NCI-H82 (cell line): Measurements from ENCODE around the gene EDN1.
A peak's percentile ranks its signal among the peaks of the same experiment; 100 is the strongest.

Source experiments
- DNase-seq: peaks from one replicate; lab custom pipeline; 2025; lab: John Stamatoyannopoulos, UW

EDN1 gene

DNA sequence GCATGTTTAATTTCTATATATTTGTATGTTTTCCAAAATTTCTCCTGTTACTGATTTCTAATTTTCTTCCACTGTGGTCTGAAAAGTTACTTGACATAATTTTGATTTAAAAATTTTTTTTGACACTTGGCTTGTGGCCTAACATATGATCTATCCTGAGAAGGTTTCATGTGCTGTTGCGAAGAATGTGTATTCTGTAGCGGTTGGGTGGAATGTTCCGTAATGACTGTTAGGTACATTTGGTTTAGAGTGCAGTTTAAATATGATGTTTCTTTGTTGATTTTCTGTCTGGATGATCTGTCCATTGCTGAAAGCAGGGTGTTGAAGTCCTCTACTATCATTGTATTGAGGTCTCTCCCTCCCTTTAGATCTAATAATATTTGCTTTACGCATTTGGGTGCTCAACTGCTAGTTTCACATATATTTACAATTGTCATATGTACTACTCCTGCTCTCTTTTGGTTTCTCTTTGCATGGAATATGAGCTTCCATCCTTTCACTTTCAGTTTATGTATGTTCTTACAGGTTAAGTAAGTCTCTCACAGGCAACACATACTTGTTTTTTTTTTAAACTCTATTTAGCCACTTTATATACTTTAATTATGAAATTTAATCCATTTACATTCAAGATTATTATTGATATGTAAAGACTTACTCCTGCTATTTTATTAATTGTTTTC, 19.5 kb upstream of the EDN1 start:
- no peak for DNase-seq

GRCh38 chr6:12271594-12271993, 18.6 kb upstream of the EDN1 start:
- no peak for DNase-seq

- no peak for DNase-seq
These were observed 18.2 kb upstream of the EDN1 start for GRCh38 chr6:12271997-12272396.

DNA sequence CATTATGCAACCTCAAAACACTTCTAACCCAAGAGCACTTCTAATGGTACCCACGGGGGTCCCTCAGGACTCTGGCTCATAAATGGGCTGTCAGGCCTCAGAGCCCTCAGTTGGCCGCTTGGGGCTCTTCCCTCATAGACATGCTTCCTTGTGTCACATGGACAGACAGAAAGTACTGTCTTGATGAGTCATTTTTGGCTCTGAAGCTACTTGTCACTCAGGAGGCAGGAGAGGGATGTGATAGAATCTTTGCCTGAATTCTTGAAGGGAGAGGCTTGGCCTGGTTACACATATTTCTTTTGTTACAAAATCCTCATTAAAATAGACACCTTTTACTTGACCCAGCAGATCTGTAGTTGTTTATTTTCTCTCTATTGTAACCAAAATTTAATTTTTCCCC, 15.1 kb upstream of the EDN1 start:
- no peak for DNase-seq

- DNase-seq, result no peak
These were observed 13.2 kb upstream of the EDN1 start for GRCh38 chr6:12276930-12277315.

- DNase-seq, result no peak
These were observed 12.8 kb upstream of the EDN1 start for GRCh38 chr6:12277386-12277785.

DNA sequence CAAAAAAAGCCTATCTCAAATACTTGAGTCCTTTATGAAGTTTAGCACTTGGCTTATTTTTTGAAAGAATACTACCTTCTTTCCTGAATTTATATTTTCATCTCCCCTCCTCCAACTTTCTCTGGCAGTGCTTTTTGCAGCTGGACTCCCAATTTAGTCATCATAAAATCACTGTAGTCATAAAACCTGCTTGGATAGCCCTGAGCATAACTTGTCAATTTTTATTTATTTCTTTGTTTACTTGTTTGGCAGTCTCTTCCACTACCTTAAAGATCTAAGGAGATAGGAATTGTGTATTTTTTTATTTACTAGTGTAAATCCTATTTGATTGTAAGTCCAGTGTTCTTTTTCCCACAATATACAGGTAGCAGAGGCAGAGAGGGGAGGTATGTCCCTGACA, 11.2 kb upstream of the EDN1 start:
- no peak for DNase-seq

- DNase-seq, result no peak
These were observed 10.7 kb upstream of the EDN1 start for GRCh38 chr6:12279322-12280091.

DNA sequence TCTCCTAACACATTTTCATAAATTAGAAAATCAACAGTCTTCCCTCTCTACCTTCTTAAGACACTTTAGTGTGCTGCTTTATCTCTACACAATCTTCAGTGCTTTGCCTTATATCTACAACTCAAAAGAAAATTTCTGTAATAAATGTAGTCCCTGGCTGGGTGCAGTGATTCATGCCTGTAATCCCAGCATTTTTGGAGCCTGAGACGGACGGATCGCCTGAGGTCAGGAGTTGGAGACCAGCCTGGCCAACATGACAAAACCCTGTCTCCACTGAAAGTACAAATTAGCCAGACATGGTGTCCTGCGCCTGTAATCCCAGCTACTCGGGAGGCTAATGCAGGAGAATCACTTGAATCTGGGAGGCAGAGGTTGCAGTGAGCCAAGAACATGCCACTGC, 9.7 kb upstream of the EDN1 start:
- no peak for DNase-seq

DNA sequence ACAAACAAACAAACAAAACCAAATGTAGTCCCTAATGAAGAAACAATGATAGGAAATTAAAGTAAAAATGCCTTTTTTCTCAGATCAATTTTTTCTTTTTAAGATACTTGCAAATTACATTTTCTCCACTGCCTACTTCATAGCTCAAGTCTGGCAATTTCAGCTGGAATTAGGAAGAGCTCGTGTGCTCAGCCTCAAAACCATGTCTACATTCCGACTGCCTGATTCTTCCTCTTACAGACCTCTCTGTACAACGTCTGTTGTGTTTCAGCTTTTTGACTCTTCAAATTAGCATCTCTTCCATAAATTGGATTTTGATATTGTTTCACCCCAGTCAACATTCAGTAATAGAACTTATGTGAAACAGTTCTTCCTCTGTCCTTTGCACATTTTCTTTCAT, 9.3 kb upstream of the EDN1 start:
- no peak for DNase-seq

DNA sequence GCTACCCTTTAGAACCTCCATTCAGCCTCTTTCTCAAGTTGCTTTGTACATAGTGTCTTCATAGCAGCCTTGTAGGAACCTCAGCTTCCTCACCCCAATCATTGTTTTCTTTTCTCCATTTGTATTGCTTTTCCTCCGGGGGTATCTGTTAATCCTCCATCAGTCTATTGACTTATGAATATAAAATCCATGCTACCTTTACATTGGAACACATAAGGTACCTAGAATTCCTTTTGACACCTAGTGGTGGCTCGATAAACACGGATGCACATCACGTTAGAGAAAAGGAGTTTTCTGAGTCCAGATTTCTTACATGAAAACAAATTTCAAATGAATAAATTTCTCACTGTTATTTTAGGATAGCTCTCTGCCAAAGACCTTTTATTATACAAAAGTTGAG, 6.3 kb upstream of the EDN1 start:
- no peak for DNase-seq

DNA sequence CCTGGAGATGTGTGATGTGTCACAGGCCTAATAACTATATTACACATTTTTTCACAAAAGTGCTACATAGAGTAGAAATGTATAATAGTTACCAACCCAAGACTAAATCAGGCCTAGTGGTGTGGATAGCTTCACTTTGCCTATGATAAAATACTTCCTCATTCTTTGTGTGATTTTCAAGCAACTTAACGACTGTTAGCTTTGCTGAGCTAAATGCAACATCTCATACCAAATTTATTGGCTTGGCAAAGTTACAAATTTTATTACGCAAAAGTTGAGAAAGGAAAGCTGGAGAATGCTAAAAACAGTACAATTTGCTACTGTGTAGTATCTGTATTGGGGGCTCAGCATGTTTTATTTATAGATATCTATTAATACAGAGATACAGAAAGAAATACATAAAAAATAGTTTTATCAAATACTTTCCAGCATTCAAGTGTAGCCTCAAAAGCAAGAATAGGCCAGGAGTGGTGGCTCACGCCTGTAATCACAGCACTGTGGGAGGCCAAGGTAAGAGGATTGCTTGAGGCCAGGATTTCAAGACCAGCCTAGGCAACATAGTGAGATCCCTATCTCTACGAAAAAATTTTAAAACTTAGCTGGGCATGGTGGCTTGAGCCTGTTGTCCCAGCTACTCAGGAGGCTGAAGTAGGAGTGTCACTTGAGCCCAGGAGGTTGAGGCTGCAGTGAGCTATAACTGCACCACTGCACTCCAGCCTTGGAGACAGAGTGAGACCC, 3.6 kb upstream of the EDN1 start:
- DNase-seq, result no peak

GRCh38 chr6:12288211-12288618, 1.9 kb upstream of the EDN1 start:
- DNase-seq, result no peak

GRCh38 chr6:12288914-12289313, 1.2 kb upstream of the EDN1 start:
- DNase-seq, result no peak

DNA sequence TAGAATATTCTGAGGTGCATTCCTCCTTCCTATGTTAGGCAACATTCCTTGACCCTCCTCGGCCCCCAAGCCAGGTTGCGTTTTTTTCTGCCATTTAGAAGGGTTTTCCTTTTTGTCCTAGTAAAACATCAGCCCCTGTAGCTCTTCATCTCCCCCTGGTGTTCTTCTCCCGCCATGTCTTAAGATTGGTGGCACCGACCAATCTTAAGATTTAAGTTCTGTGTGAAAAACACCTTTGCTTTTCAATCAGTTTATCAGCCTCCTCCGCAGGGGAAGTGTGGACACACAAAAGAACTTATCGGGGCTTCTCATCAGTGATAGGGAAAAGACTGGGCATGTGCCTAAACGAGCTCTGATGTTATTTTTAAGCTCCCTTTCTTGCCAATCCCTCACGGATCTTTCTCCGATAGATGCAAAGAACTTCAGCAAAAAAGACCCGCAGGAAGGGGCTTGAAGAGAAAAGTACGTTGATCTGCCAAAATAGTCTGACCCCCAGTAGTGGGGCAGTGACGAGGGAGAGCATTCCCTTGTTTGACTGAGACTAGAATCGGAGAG, 719 bp upstream of the EDN1 start:
- DNase-seq, result peak; percentile 78

DNA sequence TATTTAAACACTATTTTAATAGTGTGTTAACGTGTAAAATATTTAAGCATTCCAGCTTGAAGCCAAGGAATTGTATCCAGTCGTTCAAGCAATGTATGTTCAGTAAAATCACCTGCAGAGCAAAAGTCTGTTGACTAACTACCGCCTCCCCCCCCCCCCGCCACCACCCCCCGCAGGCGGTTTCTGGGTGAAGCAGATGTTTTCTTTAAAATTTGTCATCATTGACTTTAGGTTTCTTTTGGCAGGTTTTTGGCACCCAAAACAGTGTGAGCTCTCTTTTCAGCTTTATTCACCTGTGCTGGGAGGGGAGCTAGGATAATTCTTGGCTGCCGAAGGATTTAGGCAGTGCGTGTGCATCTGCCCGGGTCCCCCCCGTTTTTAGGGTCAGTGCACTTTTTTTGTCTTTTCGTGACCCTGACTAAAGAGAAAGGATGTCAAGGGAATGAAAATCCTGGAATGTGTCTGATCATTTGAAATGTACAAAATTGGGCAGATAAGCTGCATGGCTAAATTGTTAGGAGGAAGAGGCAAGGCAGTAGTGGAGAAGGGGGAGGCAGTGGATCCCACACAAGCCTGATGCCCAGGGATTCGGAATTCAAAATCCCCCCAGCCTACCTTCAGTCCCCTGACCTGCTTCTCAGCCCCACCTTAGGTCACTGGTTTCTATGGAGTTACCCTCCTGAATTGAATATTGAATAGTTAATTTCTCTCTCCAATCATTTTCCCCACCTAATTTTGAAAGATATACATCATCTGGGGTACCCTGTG, 1.1 kb downstream of the EDN1 start:
- DNase-seq, result no peak

DNA sequence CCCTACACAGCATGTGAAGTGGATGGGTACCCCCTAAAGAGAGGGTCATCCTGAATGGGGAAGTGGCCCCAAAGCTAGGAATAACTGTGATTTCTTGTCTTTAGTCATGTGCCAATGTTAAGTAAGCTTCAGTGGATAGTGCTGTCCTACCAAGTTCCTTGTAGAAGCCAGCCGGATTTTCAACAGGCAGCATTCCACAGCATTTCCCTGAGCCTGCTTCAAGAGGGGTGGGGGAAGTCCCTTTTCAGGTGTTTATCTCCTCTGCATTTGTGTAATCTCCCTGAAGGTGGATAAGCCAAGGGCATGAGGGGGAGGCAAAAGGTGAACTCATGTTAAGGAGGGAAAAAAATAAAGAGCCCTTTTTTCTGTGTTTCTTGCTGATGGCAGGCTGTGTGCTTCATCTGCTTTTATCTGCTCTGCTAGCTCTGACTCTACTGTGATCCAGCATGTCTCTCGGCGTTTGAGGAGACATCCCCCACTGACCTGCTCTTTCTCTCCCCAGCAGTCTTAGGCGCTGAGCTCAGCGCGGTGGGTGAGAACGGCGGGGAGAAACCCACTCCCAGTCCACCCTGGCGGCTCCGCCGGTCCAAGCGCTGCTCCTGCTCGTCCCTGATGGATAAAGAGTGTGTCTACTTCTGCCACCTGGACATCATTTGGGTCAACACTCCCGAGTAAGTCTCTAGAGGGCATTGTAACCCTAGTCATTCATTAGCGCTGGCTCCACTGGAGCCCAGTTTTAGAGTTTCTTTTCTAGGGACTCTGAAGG, 1.9 kb downstream of the EDN1 start:
- DNase-seq, result peak; percentile 48

DNA sequence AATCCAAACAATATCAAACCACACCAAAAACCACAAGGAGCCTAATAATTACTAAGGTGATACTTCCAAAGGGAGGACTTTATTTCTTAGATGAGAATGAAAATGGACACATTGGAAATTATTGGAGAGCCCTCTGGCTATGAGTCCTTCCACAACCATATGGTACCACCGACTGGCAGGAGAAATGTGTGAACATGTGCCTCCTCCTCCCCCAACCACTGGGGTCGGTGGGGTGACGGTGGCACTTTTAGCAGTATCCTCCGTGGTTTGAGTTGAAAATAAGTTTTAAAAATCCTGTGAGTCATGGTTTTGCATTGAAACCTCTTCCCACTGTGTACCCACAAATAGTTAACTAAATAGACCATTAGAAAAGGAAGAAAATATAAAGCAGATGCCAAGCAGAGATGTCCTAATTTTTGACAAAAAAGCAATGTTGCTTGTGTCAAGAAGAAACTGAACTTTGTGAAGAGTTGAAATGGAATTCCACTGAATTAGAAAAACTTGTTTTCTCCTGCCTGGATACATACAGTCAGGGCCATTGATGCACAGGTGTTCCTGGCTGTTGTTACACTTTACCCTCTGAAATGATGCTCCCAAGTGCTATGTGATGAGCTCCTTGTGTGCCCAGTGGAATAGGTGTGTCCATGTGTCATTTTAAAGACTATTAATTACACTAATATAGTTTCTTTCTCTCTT, 3.2 kb downstream of the EDN1 start:
- no peak for DNase-seq

DNA sequence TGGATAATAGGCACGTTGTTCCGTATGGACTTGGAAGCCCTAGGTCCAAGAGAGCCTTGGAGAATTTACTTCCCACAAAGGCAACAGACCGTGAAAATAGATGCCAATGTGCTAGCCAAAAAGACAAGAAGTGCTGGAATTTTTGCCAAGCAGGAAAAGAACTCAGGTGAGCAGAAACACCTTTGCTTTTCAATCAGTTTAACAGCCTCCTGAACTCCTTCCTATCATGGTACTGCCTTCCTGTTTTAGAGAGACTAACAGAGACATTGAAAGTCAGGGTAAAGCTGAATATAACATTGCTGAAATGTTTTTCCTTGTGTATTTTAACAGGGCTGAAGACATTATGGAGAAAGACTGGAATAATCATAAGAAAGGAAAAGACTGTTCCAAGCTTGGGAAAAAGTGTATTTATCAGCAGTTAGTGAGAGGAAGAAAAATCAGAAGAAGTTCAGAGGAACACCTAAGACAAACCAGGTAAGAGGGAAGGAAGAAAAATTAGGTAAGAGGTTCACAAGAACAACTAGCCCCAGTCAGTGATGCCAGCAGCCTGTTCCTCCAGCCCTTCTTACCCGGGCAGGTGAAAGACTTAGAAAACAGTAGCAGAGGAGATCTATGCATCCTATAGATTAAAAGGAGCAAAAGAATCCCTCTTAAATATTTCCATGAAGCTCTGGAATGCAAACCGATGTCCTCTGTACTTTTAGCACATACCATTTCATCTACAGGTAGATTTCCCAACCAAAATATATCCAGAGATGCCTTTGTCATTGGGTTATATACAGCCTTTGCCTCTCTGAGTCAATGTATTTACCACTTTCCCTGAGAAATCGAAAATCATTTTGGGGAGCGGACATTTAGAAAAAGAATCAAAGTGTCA, 4.0 kb downstream of the EDN1 start:
- no peak for DNase-seq
